Measurements from ENCODE around the gene ARX. TPM values are rescaled to one million over a fixed set of nuclear protein-coding genes. Genes with fewer than 3 reads are reported as not detected.

Gene ARX
- polyA plus RNA-seq, 1 donor from 2014 or later = not detected

- Mint-ChIP-seq H3K4me3 (no peak overlapping the region), H3K9me3 (peaks cover 0 to 4% (median 2%) of the 10 kb centered on the region in 3 donors), H3K27ac (no peak overlapping the region), H3K36me3 (no peaks in the 10 kb centered on the region), H3K27me3 (no peaks in the 10 kb centered on the region), H3K4me1 (peaks cover 0 to 1% (median 0%) of the 10 kb centered on the region in 3 donors)
These were observed 60.3 kb downstream of the ARX start for GRCh38 chrX:24955372-24955930.

- no peak overlapping the region for H3K4me3 Mint-ChIP-seq
- peaks cover 0 to 1% (median 0%) of the 10 kb centered on the region in 3 donors for H3K4me1 Mint-ChIP-seq
- no peaks in the 10 kb centered on the region for H3K36me3 Mint-ChIP-seq
- H3K9me3 Mint-ChIP-seq = peaks cover 0 to 4% (median 2%) of the 10 kb centered on the region in 3 donors
- H3K27ac Mint-ChIP-seq = no peak overlapping the region
- H3K27me3 Mint-ChIP-seq = no peaks in the 10 kb centered on the region
These were observed 61.0 kb downstream of the ARX start for GRCh38 chrX:24954732-24955131.
